Loucy (cell line): ENCODE data around the gene B4GALNT3.

Experiments
- CTCF ChIP-seq: fragments of 200-600 bp; sonication (generic); conservative IDR thresholded peaks from 2 replicates; pipeline ENCODE4 v1.5.1; 2014; ENCODE audit warnings: mild to moderate bottlenecking, antibody characterized with exemption, low read length
- EZH2phosphoT487 ChIP-seq: fragments of 200-600 bp; IDR thresholded peaks from 2 replicates; pipeline ENCODE4 v1.6.1; 2018; ENCODE audit warnings: antibody characterized with exemption, mild to moderate bottlenecking, moderate library complexity, borderline replicate concordance

GRCh38 chr12:545835-546234, 86.1 kb downstream of the B4GALNT3 start:
- no peak for TF ChIP-seq CTCF
- TF ChIP-seq EZH2phosphoT487, result no peak
